MCF 10A (cell line): Measurements from ENCODE around the gene TAF9B. TPM values are rescaled to one million over a fixed set of nuclear protein-coding genes. Genes with fewer than 3 reads are reported as not detected.

Experiments used
- BruUV-seq: library from RNA; stranded (reverse); fragments of 400-500 nt; replicated peaks from 2 replicates; lab custom pipeline; 2021; lab: Mats Ljungman, UMichigan
- CTCF ChIA-PET: fragments of 300-600 bp; sonication (Branson Sonifier 250); formaldehyde crosslinking; extraction: SDS; loops from one replicate; lab custom pipeline; 2021; ENCODE audit warnings: antibody characterized with exemption, inconsistent platforms; lab: Yijun Ruan, JAX
- POLR2A ChIA-PET: fragments of 300-600, 350-650 bp; sonication (Branson Sonifier 250); formaldehyde crosslinking; extraction: SDS; loops from one replicate; lab custom pipeline; 2020; ENCODE audit warnings: antibody characterized with exemption, inconsistent platforms; lab: Yijun Ruan, JAX
- DNase-seq: peaks from one replicate; pipeline ENCODE4 v3.0.0-alpha.2; 2018; ENCODE audit not compliant: unreplicated experiment
- H3K27ac Mint-ChIP-seq: one replicate; pipeline ENCODE4 v1.8.0; 2022; ENCODE audit warnings: mild to moderate bottlenecking, low read depth, mixed read lengths; ENCODE audit not compliant: unreplicated experiment
- H3K27me3 Mint-ChIP-seq: one replicate; pipeline ENCODE4 v1.8.0; 2022; ENCODE audit warnings: mixed read lengths; ENCODE audit not compliant: insufficient read depth, unreplicated experiment
- H3K36me3 Mint-ChIP-seq: one replicate; pipeline ENCODE4 v1.8.0; 2022; ENCODE audit warnings: mild to moderate bottlenecking, moderate library complexity, mixed read lengths; ENCODE audit not compliant: insufficient read depth, unreplicated experiment
- H3K4me1 Mint-ChIP-seq: one replicate; pipeline ENCODE4 v1.8.0; 2022; ENCODE audit warnings: mixed read lengths; ENCODE audit not compliant: insufficient read depth, unreplicated experiment
- H3K4me3 Mint-ChIP-seq: one replicate; pipeline ENCODE4 v1.8.0; 2022; ENCODE audit warnings: mild to moderate bottlenecking, moderate library complexity, mixed read lengths; ENCODE audit not compliant: unreplicated experiment
- H3K9me3 Mint-ChIP-seq: one replicate; pipeline ENCODE4 v1.8.0; 2022; ENCODE audit warnings: mixed read lengths; ENCODE audit not compliant: unreplicated experiment
- intact Hi-C: fragments of 100-400 bp; cut with micrococcal nuclease; formaldehyde crosslinking; loops from 2 replicates; pipeline ENCODE4 v1.14.1; 2022
- total RNA-seq: library from RNA; stranded (reverse); gene quantifications from 2 replicates; pipeline ENCODE4 v1.2.3, GENCODE V29; 2022
- TF ChIP-seq, protein P1 (sequence below): fragments of 200-600 bp; IDR thresholded peaks from one replicate; pipeline ENCODE4 v1.8.0; 2022; ENCODE audit warnings: antibody characterized with exemption, mild to moderate bottlenecking; ENCODE audit not compliant: unreplicated experiment

TAF9B gene
- total RNA-seq, 1 experiment from 2014 or later = 11.8 TPM

DNA sequence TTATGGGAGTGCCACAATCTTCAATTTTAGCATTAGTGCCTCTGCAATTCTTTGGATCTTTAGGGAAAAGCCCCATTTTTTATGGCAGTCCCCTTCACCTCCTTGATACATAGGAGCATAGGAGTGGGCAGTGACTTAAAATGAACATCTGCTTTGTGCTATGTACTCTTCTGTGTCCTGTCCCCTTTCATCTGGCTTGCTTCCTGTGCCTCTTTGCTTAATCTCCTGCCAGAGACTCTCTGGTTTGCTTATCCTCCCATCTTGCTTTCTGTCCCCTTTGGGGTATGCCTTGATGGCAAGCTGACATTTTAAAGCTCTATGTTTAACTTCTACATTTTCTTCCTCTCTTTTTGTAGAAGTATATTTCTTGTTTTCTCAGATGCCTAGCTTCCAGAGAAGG lies 23.1 kb downstream of the TAF9B start:
- no peak for DNase-seq
- Mint-ChIP-seq H3K27me3 (no peaks in the 10 kb centered on the region), H3K36me3 (peaks cover 83% of the 10 kb centered on the region), H3K27ac (no peak overlapping the region), H3K4me3 (no peak overlapping the region), H3K4me1 (no peaks in the 10 kb centered on the region), H3K9me3 (no peaks in the 10 kb centered on the region)
- no TSS peak for BruUV-seq
- TF ChIP-seq, protein P1, sequence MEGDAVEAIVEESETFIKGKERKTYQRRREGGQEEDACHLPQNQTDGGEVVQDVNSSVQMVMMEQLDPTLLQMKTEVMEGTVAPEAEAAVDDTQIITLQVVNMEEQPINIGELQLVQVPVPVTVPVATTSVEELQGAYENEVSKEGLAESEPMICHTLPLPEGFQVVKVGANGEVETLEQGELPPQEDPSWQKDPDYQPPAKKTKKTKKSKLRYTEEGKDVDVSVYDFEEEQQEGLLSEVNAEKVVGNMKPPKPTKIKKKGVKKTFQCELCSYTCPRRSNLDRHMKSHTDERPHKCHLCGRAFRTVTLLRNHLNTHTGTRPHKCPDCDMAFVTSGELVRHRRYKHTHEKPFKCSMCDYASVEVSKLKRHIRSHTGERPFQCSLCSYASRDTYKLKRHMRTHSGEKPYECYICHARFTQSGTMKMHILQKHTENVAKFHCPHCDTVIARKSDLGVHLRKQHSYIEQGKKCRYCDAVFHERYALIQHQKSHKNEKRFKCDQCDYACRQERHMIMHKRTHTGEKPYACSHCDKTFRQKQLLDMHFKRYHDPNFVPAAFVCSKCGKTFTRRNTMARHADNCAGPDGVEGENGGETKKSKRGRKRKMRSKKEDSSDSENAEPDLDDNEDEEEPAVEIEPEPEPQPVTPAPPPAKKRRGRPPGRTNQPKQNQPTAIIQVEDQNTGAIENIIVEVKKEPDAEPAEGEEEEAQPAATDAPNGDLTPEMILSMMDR = no peak
- POLR2A ChIA-PET = interaction anchor here (1.5 kb wide), 1 partner anchor 12 kb away, joined by 6 read pairs; the partner anchor contains the start of gene PGK1
- intact Hi-C loops = no loop called here
- CTCF ChIA-PET = interaction anchor here (0.6 to 1.0 kb wide), 2 partner anchors 9 to 86 kb away, joined by 3 to 4 read pairs; no protein-coding TSS in a partner anchor

DNA sequence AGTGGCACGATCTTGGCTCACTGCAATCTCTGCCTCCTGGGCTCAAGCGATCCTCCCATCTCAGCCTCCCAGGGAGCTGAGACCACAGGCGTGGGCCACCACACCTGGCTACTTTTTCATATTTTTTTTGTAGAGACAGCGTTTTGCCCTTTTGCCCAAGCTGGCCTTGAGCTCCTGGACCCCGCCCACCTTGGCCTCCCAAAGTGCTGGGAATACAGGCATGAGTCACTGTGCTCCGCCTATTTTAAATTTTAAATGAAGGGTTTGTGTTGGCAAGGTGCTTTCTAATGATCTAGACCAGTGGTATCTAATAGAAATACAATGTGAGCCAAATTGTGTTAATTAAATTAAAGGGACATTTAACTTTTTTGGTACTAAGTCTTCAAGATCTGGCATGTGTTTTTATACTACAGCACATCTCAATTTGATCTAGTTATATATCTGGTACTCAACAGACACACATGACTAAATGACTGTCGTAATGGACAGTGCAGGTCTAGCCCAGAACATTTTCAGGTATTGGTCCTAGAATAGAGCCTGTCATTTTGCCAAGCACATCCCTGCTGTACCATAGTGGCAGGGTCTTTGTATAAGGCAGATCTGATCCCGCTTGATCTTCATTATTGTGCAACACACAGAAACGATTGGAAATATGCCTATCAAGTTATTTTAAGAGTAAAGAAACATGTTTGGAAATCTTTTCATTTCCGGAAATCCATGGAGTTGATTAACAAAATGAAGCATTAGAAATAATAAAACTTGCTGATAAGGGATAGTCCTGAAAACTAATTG lies 28.1 kb downstream of the TAF9B start:
- BruUV-seq = no TSS peak
- POLR2A ChIA-PET = interaction anchor here (1.1 to 1.6 kb wide), 2 partner anchors 11 to 28 kb away, joined by 3 to 6 read pairs; partner anchors contain the start of gene TAF9B
- H3K27ac Mint-ChIP-seq = no peak overlapping the region
- TF ChIP-seq, protein P1 = no peak
- CTCF ChIA-PET = no interaction called here
- H3K4me3 Mint-ChIP-seq = no peak overlapping the region
- H3K4me1 Mint-ChIP-seq = peaks cover 17% of the 10 kb centered on the region
- peak; percentile 54 for DNase-seq
- peaks cover 7% of the 10 kb centered on the region for H3K9me3 Mint-ChIP-seq
- H3K36me3 Mint-ChIP-seq = peaks cover 51% of the 10 kb centered on the region
- no peaks in the 10 kb centered on the region for H3K27me3 Mint-ChIP-seq
- intact Hi-C loops = no loop called here

DNA sequence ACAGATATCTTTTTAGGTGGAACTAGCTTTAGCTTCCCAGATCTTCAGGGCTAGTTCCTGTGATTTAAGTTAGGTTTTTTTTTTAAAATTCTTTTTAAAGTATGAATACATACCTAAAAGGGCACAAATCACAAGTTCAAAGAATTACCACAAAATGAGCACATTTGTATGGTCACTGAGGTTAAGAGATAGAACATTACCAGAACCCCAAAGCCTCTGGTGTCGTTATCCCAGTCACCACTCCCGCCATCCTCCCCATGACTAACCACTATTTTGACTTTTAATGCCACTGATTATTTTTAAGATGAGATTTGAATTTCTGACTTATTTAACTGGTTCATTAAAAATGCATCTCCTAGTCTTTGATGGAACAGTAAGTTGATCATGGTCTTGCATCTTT lies 30.0 kb downstream of the TAF9B start:
- BruUV-seq = no TSS peak
- CTCF ChIA-PET = interaction anchor here (0.6 to 0.8 kb wide), 3 partner anchors 972 to 1347 kb away, joined by 3 to 4 read pairs (median 3); no protein-coding TSS in a partner anchor
- POLR2A ChIA-PET = interaction anchor here (1.4 to 1.6 kb wide), 2 partner anchors 13 to 17 kb away, joined by 3 to 6 read pairs; no protein-coding TSS in a partner anchor
- peaks cover 24% of the 10 kb centered on the region for H3K4me1 Mint-ChIP-seq
- H3K27me3 Mint-ChIP-seq = no peaks in the 10 kb centered on the region
- intact Hi-C loops = no loop called here
- H3K9me3 Mint-ChIP-seq = peaks cover 7% of the 10 kb centered on the region
- TF ChIP-seq, protein P1 = no peak
- peak overlapping the region; percentile 7 for H3K27ac Mint-ChIP-seq
- peak overlapping the region; percentile 45 for H3K4me3 Mint-ChIP-seq
- H3K36me3 Mint-ChIP-seq = peaks cover 50% of the 10 kb centered on the region
- DNase-seq = no peak

DNA sequence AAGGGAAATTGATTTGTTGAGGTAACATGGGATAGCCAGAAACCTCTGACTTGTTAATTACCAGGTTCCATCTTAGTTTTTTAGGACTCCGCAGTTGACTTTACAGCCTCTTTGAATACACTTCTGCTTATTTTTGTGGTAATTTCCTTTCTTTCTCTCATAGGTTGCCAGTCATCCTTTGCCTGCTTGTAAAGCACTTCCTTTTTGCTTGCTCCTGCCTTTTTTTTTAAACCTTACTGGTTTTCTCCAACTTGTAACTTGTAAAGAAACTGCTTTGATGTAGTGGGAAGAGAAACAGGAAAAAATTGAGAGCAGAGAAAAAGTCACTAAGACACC lies 32.8 kb downstream of the TAF9B start:
- ChIA-PET POLR2A (no interaction called here), CTCF (interaction anchor here (1.6 kb wide), 1 partner anchor 10 kb away, joined by 3 read pairs; no protein-coding TSS in a partner anchor)
- no TSS peak for BruUV-seq
- H3K4me3 Mint-ChIP-seq = peak overlapping the region; percentile 78
- no peaks in the 10 kb centered on the region for H3K27me3 Mint-ChIP-seq
- peaks cover 23% of the 10 kb centered on the region for H3K36me3 Mint-ChIP-seq
- H3K4me1 Mint-ChIP-seq = peaks cover 24% of the 10 kb centered on the region
- no peak for DNase-seq
- TF ChIP-seq, protein P1 = no peak
- H3K27ac Mint-ChIP-seq = peak overlapping the region; percentile 32
- intact Hi-C loops = no loop called here
- peaks cover 7% of the 10 kb centered on the region for H3K9me3 Mint-ChIP-seq
